HEK293T (cell line): ENCODE results near the gene RGMB.

Experiments used
- BHLHE40 ChIP-seq: fragments of 450-650 bp; IDR thresholded peaks from 2 replicates; pipeline ENCODE4 v1.6.1; 2016; ENCODE audit warnings: mild to moderate bottlenecking, moderate library complexity, borderline replicate concordance
- ELF4 ChIP-seq: fragments of 450-650 bp; IDR thresholded peaks from 2 replicates; pipeline ENCODE4 v1.6.1; 2017; ENCODE audit warnings: antibody characterized with exemption
- FOXM1 ChIP-seq: fragments of 450-650 bp; IDR thresholded peaks from 2 replicates; pipeline ENCODE4 v1.6.1; 2017; ENCODE audit warnings: mild to moderate bottlenecking, borderline replicate concordance
- SP1 ChIP-seq: fragments of 450-650 bp; IDR thresholded peaks from 2 replicates; pipeline ENCODE4 v1.6.1; 2017
- ZNF384 ChIP-seq: fragments of 450-650 bp; IDR thresholded peaks from 2 replicates; pipeline ENCODE4 v1.6.1; 2016

GRCh38 chr5:98845878-98846277, 72.4 kb downstream of the RGMB start:
- TF ChIP-seq FOXM1 (no peak), SP1 (no peak), BHLHE40 (no peak), ZNF384 (no peak), ELF4 (no peak)
